GM19099 (cell line): ENCODE results near the gene FTSJ1.

ENCODE experiments used
- POLR2A ChIP-seq: IDR thresholded peaks from 3 replicates; pipeline ENCODE4 v1.6.1; 2011; ENCODE audit warnings: low read depth; ENCODE audit not compliant: insufficient read length; ENCODE audit errors: extremely low read depth

FTSJ1 gene

DNA sequence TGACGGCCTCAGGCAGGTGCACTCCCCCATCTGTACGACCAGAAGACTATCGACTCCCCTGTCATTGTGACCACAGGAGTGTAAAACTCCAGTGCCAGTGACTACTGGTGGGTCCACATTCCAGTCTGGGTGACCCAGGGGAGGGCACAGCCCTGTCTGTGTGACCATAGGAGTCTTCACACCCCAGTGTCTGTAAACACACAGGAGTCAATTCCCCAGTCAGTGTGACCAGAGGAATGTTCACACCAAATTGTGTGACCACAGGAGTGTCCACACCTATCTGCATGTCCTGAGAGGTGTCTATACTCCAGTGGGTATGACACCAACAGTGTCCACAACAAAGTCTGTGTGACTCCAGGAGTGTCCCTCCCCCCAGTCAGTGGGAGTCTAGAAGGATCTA lies 12.0 kb downstream of the FTSJ1 start:
- TF ChIP-seq POLR2A: no peak

DNA sequence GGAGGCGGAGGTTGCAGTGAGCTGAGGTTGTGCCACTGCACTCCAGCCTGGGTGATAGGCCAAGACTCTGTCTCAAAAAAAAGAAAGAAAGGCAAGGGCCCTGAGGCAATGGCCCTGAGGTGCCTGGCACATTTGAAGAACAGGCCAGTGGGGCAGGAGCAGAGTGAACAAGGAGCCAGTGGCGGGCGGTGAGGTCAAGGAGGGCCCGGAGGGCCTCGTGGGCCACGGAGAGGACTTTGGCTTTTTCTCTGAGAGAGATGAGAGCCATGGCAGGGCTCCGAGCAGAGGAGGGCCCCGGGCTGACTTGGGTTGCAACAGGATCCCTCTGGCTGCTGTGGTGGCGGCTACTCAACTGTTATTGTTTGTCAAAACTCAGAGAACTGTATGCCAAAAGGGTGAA lies 13.3 kb downstream of the FTSJ1 start:
- no peak for TF ChIP-seq POLR2A

GRCh38 chrX:48489892-48490291 lies 13.9 kb downstream of the FTSJ1 start:
- TF ChIP-seq POLR2A: no peak

DNA sequence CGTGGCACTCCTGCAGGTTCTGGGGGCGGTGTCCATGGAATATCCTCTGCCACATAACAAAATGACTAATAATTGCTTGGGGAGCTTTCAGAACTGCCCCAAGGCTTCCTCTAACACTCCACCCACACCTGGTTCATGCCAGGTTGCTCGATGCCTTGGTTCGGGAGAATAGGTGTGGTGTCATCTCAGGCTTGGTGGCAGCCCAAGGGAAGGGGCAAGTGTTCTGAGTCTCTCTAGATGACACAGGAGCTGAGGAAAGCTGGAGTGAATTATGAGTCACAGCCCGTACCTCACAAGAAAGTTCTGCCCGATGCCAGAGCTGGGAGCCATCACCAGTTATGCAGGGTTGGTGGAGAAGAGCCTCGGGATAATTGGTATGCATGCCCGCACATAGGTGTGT lies 14.7 kb downstream of the FTSJ1 start:
- TF ChIP-seq POLR2A: no peak

GRCh38 chrX:48491809-48492208 lies 15.8 kb downstream of the FTSJ1 start:
- TF ChIP-seq POLR2A: no peak

- TF ChIP-seq POLR2A: no peak
Measured at GRCh38 chrX:48492293-48492910, 16.4 kb downstream of the FTSJ1 start.

GRCh38 chrX:48493890-48494364 lies 17.9 kb downstream of the FTSJ1 start:
- TF ChIP-seq POLR2A: no peak

DNA sequence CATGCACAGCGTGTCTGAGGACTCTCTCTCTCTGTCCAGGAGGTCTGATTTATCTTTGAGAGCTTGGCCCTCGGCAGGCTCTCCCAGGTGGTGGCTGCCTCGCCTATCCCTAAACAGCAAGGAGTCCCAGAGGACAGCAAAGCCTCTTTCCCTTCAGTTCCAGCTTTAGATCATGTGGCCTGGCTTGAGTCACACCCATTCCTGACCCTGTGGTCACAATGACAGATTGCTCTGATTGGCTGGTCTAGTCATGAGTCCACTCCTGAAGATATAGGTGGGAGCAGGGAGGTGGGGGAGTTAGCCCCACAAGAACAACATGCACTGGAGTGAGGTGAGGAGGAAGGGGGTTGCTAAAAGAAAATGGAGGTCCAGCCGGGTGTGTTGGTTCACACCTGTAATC lies 20.7 kb downstream of the FTSJ1 start:
- no peak for TF ChIP-seq POLR2A

- TF ChIP-seq POLR2A: no peak
Measured at GRCh38 chrX:48497871-48498270, 21.9 kb downstream of the FTSJ1 start.

GRCh38 chrX:48498374-48498809 lies 22.4 kb downstream of the FTSJ1 start:
- TF ChIP-seq POLR2A: no peak

- no peak for TF ChIP-seq POLR2A
Measured at GRCh38 chrX:48504261-48504660, 28.3 kb downstream of the FTSJ1 start.

- no peak for TF ChIP-seq POLR2A
Measured at GRCh38 chrX:48505481-48505880, 29.5 kb downstream of the FTSJ1 start.

DNA sequence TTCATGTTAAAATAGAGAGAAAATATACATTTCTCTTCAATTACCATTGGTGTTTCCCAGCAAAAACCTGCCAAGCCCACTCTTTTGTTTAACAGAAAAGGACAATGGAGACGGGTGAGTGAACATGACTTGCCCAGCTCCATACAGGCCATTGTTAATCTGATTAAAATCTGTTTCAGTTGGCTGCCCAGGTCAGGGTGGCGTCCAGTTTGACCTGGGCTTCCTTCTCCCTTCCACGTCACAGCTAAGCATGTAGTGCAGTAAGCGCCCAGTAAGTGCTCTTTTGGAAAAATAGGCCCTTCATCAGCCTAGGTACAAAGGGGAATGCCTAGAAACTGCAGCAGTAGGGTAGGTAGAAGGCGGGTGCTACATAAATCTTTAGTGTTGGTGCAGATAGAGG lies 31.2 kb downstream of the FTSJ1 start:
- no peak for TF ChIP-seq POLR2A

DNA sequence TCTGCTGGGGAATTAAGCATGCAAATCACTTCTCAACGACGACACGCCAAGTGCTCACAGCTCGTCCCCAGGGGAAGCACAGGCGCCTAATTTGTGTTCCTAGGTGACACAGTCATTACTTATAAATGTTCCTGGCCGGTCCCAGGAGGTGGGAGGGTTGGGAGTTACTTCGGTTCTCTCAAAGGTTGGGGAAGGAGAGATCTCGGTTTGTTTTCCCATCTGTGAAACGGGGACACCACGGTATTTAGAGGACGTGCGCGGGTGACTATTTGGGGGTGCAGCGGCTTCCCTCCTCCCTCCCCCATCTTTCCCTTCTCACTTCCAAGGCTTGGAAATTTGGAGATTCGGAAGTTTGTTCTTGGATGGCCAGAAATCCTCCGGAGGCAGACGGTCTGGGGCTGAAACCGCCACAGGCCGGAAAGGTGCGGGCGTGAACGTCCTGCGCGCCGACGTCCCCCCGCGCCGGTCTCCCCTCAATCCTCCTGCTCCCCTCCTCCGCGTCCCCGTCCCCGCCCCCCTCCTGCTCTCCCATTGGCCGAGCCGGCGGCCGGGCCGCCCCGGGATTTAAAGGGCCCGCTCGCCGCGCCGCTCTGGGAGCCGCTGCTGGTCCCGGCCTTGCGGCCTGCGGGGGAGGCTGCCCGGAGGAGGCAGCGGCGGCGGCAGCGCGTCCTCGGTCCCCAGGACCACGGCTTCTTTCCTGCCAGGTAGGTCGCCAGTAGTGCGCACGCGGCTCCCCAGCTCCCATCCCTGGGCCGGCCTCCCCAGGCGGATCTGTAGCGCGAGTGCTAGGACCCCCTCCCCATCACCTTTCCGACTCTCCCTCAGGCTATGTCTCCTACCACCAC lies 32.6 kb downstream of the FTSJ1 start, which contains the start of gene PORCN:
PORCN (plus strand) TSS at position 593 of the 845 bp plus-strand sequence. CDS start 829 bp downstream, outside the sequence.
- TF ChIP-seq POLR2A: peak; percentile 78

DNA sequence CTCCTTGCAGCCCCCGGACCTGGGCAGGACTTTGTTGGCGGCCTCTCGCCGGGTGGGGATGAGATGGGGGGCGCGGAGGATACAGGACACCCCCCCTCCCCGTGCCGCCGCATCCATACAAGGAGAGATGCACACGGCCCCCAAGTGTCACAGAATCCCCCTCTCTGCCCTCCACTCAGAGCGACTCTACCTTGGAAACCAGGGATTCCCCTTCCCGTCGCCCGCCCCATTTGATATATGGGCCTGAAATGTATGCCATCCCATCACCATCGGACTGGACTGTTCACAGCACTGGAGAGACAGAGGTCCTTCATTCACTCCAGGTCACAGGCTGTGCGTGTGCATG lies 33.2 kb downstream of the FTSJ1 start:
- no peak for TF ChIP-seq POLR2A

DNA sequence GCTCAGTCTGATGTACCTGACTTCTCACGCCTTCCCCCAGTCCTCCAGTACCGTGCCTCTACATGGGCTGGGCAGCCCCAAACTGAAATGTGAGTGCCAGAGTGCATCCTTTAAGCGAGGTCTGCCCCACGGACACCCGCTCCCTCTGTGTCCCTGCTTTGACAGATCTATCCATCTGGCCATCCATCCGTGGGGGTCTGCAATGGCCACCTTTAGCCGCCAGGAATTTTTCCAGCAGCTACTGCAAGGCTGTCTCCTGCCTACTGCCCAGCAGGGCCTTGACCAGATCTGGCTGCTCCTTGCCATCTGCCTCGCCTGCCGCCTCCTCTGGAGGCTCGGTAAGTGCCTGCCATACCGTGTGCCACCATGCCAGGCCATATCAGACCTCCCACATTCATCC lies 33.6 kb downstream of the FTSJ1 start:
- TF ChIP-seq POLR2A: no peak
